ENCODE measurements around the gene ADAM12.

The ADAM12 gene

DNA sequence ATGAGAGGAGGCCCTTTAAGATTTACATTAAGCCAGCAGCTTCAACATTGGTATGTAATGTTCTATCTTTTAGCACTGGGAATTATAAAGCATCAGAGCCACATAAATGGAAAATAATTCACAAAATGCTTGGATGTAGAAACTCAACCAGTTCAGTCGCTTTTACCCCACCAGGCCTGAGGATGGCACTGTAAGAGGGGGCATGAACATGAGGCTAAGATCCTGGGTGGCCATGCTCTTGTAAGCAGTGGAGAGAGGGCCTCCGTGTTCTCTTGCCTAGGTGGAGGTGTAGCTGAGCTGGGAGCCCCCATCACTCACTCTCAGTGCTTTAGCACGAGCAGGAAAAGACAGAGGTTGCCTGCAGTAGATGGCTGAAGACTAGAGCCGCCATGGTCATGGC lies 253.1 kb downstream of the ADAM12 start:
- no peak for DNase-seq

DNA sequence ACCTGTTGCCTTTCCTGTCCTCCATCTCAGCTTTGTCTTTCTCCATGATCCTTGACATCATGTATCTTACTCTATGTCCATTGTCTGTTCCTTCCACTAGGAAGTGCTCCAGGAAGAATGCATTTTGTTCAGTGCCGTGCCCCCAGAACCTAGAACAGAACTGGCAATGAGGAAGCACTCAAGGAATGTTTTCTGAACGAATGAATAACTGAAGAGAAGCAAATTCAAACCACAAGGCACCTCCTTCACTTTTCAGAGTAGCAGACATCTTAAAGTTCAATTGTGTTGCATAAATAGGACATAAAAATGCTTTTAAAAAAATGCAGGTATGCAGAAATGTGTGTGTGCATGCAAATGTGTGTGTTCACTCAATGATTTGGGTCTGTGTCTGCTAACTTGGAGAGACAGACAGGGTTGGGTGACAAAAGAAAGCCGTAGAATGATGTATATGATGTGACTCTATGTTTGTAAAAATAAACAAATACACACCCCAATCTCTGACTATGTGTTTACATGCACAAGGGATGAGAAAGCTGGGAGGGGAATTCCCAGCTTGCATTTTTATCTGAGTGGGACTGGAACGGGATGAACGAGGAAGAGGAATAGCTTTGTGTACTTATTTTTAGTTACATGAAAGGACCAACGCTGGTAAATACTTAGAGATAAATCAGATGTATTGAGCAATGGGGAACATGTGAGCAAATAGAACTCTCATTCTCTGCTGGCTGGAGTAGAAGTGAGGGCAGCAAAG lies 254.2 kb downstream of the ADAM12 start:
- DNase-seq, result no peak

DNA sequence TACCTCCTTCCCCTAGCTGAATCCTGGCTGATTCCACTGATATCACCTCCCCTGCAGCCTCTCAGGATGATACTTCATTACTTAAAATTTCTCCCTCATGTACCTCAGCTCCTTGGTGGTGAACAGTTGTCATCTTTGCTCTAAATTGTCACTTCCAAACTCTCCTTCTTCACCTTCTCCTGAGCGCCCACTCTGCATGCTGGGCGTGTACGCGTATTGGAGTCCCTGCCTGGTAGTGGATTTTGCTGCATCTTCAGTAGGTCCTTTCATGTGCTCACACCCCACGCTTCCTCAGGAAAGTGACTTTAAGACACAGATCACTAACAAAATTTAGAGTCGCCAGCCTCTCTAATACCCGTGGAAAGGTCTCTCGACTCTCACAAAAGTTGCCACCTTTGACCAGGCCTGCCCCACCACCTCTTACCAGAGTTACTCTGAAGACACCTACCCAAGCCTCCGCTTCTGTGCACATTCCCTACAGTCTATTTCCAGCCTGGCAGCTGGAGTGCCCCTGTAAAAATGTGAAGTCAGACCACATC lies 255.1 kb downstream of the ADAM12 start:
- DNase-seq, result no peak

DNA sequence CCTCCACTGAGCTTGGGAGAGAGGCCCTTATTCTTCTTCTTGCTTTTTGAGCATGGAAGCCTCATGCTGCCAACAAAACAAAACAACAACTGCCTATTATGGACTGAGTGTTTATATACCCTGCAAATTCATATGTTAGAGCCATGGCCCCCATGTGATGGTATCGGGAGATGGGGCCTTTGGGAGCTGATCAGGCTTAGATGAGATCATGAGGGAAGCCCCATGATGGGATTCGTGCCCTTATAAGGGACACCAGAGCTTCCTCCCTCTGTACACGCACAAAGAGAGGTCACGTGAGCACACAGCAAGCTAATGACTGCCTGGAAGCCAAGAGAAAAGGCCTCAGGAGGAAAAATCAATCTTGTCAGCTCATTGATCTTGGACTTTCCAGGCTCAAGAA lies 256.9 kb downstream of the ADAM12 start:
- DNase-seq, result no peak

DNA sequence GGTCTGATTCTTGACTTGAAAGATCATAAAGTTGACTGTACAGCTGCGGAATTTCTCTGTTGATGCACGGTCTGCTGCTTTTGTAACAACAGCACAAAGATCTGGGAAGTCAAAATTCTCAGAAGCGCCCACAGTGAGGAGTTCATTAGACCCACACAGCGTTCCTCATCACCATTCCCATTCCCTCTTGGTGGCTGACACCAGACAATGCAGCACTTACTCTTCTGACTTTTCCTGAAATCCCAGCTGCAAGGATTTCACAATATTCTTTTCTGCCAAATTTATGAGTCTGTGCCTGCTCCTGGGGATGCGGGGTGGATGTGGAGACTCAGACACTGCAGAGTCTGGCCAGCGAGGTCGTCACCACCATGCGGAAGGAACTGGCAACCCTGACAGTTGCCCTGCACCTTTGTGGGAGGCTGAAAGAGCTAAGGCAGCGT lies 258.0 kb downstream of the ADAM12 start:
- DNase-seq, result no peak

DNA sequence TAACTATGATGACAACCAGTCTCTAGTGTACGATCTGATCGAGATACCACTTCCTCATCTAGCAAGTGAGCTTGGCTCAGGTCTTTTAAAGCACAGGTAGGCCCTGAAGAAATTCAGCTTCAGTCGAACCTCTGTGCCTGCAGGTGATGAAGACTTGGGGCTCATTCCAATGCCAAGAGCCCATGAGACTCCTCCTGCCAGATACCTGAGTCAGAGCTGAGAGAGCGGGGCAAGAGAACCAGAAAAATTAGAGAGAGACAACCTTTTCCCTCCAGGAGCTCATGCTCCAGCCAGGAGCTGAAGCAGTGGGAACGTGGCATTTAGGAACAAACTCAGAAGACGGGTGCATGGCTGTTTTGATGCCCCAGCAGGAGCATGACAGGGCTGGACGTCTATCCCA lies 259.3 kb downstream of the ADAM12 start:
- no peak for DNase-seq

DNA sequence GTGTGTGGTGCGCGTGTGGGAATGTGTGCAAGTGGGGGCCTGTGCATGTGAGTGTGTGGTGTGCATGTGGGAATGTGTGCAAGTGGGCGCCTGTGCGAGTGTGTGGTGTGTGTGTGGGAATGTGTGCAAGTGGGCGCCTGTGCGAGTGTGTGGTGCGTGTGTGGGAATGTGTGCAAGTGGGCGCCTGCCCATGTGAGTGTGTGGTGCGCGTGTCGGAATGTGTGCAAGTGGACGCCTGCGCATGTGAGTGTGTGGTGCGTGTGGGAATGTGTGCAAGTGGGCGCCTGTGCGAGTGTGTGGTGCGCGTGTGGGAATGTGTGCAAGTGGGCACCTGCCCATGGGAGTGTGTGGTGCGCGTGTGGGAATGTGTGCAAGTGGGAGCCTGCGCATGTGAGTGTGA lies 259.7 kb downstream of the ADAM12 start:
- DNase-seq, result no peak

DNA sequence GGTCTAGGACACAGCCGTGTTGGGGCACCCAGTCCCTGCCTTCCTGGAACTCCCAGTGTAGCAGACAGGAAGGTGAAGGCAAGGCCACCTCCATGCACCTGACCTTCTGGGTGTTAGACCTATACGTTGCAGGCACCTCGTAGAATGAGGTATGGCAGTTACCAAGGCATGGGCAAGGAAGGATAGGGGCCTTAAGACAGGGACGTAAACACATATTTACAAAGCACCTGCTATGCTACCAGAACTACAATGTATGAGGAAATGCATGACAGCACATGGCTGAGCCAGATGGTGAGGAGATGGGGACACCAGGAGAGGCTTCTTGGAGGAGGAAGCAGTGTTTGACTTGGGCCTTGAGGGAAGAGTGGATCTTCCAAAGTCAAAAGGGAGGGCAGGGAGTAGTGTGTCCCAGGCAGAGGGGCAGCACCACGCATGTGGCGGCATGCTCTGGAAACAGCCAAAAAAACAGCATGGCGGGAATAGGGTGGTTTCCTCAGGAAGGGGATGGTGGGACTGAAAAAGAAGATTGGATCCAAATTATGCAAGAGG lies 260.7 kb downstream of the ADAM12 start:
- no peak for DNase-seq

DNA sequence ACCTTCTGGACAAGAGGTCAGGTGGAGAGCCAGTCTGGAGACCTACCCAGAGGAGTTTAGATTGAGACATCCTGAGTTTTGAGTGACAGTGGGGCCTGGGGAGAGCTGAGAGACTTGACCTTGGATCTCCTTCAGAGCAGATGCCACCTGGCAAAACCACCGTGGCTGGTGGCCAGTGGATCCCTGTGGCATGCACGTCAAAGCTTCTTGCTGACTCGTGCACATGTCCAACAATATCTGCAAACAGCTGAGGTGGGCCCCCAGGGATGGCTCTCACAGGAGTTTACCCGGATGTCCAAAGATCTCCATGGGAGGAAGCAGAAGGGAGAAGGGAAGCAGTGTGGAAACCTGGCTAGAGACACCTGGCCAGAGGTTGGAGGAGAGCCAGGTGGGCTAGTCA lies 261.4 kb downstream of the ADAM12 start:
- DNase-seq, result no peak

DNA sequence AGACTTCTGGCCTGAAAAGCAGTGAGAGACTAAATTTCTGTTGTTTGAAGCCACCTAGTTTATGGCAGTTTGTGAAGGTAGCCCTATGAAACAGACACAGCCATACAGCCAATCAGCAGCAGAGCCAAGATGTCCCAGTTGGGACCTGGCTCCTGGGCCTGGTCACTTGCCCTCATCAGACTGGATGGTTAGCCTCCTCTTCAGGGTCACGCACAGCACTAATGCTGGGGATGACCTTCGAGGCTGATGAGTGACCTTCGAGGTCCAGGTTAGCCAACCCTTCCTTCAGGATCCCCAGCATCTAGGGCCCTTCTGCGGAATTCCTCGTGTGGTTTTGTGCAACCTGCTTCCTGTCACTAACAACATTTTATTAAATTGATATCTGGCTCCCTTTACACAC lies 262.3 kb downstream of the ADAM12 start:
- DNase-seq, result no peak

DNA sequence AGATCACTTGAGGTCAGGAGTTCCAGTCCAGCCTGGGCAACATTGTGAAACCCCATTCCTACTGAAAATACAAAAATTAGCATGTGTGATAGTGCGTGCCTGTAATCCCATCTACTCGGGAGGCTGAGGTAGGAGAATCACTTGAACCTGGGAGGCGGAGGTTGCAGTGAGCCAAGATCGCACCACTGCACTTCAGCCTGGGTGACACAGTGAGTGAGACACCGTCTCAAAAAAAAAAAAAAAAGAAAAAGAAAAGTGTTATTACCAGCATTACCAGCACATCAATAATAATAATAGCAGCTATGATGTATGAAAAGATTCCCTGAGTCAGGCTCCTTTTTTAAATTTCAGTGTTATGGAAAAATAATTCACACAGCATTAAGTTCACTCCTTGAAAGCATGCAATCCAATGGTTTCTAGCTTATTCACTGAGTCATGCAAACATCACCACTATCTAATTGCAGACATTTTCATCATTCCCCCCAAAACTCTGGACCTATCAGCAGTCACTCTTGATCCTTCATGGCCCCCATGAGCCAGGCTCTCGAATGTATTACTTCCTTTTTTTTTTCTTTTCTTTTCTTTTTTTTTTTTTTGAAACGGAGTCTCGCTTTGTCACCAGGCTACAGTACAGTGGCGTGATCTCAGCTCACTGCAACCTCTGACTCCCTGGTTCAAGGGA lies 263.5 kb downstream of the ADAM12 start:
- DNase-seq, result no peak

DNA sequence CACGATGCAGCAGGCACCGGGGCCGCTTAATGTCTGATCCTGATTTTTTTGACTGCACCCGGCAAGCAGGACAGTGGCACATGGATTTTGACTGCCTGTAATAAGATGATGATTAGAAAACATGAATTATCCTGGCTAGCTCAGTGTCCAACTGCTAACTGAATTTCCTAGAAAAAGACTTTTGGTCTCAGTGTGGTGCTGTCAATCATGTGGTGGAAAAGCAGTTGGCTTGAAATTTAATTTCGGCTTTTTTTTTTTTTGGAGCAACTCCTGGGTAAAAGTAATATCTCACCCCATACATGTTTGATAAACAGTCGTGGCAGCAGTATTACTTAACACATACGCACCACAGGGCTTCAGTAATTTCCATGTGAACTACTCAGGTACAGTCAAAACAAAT lies 264.2 kb downstream of the ADAM12 start:
- DNase-seq, result no peak

DNA sequence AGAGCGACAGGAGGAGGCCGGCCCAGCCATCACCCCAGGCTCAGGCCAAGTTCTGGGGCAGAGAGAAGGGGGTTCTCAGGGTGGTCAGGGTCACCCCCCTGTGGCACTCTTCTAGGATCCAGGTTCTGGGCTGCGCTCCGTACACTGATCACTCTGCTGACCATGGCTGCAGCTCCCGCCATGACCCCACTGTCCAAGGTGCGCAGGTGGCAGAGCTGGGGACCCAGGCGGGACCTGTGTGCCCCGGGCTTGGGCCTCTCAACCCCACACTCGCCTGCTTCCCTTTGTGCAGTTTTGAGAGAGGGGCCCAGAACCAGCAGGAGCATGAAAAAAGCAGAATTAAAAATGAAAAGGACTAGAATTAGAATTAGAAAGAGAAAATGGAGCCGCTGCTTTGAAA lies 264.8 kb downstream of the ADAM12 start:
- DNase-seq, result no peak

DNA sequence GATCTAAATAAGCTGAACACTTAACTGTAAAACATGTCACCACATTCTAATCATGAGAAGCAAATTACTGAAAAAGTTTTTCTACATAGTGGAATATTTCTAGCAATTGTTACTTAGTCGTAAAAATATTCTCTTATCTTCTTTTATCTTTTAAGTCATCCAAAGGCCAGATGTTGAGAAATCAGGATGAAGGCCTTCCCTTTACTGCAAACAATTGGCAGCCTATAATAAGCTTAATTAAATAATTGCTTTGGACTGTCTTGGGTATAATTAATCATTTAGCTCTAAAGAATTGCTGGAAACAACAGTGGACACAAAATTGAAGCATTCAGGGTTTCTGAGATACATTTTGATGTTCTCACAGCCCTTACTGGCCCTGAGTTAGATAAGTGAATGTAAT lies 265.4 kb downstream of the ADAM12 start:
- no peak for DNase-seq

DNA sequence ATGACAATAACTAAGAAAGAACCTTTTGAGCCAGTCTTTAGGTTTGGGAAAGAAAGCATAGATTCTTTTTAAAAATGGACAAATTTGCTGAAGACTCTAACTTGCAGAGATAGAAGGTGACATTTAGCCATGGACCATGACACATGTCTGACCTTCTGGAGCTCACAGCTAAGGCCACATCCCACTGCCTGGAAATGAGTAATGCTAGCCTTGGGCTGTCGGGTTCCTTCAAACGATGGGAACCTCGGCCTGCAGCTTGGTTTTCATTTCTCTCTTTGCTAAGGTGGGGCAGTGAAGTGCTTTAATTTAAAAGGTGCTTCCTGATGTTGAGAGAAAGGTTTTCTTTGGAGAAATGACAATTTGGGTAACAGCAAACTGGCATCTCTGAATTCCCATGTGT lies 268.7 kb downstream of the ADAM12 start:
- DNase-seq, result no peak

DNA sequence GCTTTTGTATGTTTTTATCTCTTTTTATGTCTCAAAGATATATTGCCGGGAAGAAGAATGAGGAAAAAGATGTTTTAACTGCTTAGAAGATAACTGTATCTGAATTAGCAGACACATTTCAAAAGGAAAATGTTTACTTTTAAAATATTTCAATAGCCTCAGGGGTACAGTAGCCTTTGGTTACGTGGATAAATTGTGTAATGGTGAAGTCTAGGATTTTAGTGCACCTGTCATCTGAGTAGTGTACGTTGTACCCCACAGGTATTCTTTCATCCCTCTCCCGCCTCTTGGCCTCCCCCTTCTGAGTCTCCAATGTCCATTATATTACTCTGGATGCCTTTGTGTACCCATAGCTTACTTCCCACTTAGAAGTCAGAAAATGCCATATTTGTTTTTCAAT lies 269.8 kb downstream of the ADAM12 start:
- no peak for DNase-seq

DNA sequence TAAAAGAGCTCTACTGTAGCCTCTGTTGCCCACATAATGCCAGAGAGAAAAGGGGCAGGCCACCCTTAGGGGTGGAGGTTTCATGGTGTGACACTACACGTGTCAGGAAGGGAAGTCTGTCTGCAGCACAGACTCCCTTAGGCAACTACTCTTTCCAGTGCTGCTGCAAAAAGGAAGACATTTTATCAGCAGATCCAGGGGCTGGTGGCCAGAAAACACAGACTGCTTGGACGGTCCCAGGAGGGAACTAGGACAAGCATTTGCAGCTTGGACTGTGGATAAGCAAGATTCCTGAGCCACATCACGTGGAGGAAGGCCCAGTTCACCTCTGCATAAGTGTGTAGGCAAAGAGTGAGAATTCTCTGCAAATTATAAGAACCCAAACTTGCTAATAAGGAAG lies 271.1 kb downstream of the ADAM12 start:
- no peak for DNase-seq

DNA sequence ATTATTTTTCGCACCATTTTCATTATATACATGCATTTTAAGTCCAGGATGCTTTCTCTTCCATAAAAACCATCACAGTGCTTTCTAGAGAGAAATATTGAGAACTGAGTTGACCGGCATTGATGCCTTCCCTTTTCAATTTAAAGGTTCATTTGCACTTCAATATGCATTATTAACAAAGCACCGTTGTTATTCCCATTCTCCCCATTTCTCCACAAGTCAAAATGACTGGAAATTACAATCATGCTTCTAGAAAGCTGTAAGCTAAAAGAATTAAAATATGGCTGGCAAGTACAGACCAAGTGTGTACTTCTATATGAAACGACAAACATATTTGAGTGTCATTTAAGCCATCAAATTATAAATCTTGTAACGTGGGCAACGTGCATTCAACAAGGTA lies 272.4 kb downstream of the ADAM12 start:
- DNase-seq, result no peak

DNA sequence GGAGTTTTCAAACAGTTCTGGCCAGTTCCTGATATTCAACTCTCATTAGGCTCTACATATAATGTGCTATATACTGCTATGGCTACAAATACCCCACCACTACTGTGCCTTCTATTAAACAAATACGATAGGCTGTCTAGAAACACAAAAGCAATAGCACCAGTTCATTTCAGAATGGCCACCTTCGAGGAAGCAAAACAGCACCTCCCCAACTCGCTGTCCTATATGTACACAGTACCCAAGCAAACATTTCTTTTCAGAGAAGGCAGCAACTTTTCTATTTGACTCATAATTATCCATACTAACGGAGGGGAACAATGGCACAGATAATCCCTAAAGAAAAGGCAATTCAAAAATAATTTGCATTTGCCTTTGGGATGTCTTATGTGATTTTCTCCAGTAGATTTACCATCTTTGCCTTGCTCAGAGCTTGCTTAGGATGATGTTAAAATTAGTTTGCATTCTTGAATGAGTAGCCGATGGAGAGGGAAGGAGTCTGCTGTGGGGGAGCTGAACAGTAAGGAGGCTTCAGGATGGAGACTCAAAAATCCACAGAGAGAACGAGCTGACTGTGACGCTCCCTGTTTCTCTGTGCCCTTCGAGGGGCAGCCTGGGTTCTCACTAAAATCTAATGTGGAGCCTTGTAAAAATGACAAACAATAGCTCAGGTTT lies 273.3 kb downstream of the ADAM12 start:
- no peak for DNase-seq

DNA sequence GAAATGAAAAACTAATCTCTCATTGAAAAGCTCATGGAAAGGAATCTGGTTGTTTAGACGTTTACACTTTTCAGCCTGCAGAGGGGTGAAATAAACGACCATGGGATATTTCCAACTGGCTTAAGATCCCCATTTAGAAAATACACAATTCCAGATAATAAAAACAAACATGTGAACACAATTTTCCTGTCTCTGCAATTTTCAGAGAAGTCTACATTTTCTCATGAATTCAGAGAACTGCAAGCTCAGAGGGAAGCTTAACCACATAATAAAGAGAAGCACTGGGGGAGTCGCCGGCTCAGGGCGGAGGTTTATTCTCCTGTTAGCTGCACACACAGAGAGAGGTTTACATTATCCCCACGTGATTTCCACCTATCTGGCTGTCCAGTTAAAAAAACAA lies 276.8 kb downstream of the ADAM12 start:
- DNase-seq, result no peak

DNA sequence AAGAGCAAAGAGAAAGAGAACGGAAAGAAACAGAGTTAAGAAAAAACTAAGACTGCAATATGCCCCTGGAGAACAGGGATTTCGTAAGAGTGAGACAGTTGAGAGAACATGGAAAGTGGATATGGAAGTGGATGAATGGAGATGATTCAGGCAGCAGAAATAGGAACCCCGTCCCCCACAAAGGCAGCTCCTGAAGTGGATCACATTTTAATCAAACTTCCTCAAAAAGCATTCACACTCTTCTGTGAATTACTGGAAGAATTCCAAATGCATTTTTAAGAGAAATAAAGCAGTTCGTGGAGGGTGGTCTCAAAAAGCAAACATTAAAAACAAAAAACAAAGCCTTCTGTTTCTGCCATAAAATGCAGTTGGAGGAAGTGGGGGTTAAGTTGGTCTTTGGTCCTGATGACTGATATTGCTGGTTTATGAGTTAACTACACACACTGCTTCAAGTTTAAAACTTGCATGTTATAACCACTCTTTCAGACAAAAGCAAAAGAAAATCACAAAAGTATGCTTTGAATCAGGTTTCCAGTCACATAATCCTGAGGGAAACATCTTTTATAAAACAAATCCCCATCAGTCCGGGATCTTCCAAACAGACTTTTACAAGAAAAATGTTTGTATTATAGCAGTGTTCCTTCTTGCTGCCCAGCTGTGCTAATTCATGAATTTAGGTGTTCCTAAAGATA lies 277.6 kb downstream of the ADAM12 start:
- DNase-seq, result no peak

DNA sequence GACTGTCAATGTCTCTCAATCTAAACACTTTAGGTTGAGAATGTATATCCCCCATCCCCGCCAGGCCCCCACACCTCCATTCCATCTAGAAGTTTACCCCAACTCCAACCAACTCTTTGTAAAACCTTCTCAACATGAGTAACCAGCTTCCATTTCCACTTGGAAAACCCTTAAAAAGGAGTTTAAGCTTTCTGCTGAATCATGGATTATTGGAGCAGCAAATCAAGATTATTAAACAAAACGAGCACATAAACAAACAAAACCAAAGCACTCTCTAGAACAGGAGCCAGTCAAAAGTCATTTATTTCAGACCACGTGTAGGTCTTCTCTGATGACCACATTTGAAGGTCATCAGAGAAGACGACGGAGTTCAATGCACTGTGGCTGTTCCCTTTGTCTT lies 278.4 kb downstream of the ADAM12 start:
- no peak for DNase-seq

DNA sequence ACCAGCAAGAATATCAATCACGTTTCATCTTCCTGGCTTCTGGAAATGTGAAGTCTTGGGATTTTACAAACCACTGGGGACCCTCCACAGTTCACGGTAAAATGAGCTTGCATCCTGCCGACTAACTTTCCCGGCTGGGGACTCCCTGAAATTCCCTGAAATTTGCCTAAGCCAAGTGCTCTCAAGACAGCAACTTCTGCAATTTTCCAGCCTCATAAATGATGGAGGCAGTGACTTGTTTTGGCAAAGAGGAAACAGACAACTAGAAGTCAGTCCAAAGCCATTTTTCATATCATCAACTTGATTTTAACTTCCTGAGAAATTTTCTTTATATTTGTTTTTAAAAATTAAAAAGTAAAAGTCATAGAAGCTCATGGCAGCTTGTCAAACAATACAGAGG lies 279.6 kb downstream of the ADAM12 start:
- DNase-seq, result no peak
